K562 (cell line): Measurements from ENCODE around the gene ZNF581. TPM values are rescaled to one million over a fixed set of nuclear protein-coding genes. Genes with fewer than 3 reads are reported as not detected.

ENCODE experiments used
- ATF1 ChIP-seq, 2 experiments: fragments of 450-650 bp in 1 of 2; IDR thresholded peaks; 2 replicates each; pipeline ENCODE4 v1.6.1; 2016; ENCODE audit warnings: missing compliant biosample characterization in 1 of 2, missing genetic modification characterization in 1 of 2
- E2F5 ChIP-seq: sonication (generic); formaldehyde crosslinking; IDR thresholded peaks from 2 replicates; pipeline ENCODE4 v1.8.0; 2022; ENCODE audit warnings: mild to moderate bottlenecking, missing genetic modification reagents
- EHMT2 ChIP-seq: fragments of 450-650 bp; IDR thresholded peaks from 2 replicates; pipeline ENCODE4 v1.6.1; 2018; ENCODE audit warnings: antibody characterized with exemption
- FOXA1 ChIP-seq: fragments of 450-650 bp; IDR thresholded peaks from 2 replicates; pipeline ENCODE4 v1.6.1; 2016; ENCODE audit warnings: mild to moderate bottlenecking, borderline replicate concordance
- FOXK2 ChIP-seq, 2 experiments: fragments of 450-650 bp; IDR thresholded peaks in 1 of 2; conservative IDR thresholded peaks in 1 of 2; 2 replicates each; pipeline ENCODE4 v1.6.1; 2016; ENCODE audit warnings: low read depth in 2 of 2, mild to moderate bottlenecking in 1 of 2
- MCM2 ChIP-seq: fragments of 450-650 bp; IDR thresholded peaks from 2 replicates; pipeline ENCODE4 v1.6.1; 2017; ENCODE audit warnings: low read depth, mild to moderate bottlenecking
- MITF ChIP-seq: IDR thresholded peaks from 2 replicates; pipeline ENCODE4 v1.6.1; 2014; ENCODE audit warnings: antibody characterized with exemption
- RFX1 ChIP-seq: fragments of 450-650 bp; IDR thresholded peaks from 2 replicates; pipeline ENCODE4 v1.6.1; 2016; ENCODE audit warnings: mild to moderate bottlenecking, moderate library complexity
- UBTF ChIP-seq, 2 experiments: IDR thresholded peaks; 2 replicates each; pipeline ENCODE4 v1.6.1; 2012; ENCODE audit warnings: improper control_type of control experiment in 2 of 2, low read depth in 2 of 2, low read length in 2 of 2, borderline replicate concordance in 1 of 2
- ZNF24 ChIP-seq: fragments of 450-650 bp; IDR thresholded peaks from 2 replicates; pipeline ENCODE4 v1.6.1; 2016
- ZNF347 ChIP-seq: fragments of 450-650 bp; formaldehyde crosslinking; IDR thresholded peaks from 2 replicates; pipeline ENCODE4 v1.4.0; 2020; ENCODE audit warnings: low read depth, mild to moderate bottlenecking, moderate library complexity
- ZNF384 ChIP-seq: IDR thresholded peaks from 2 replicates; pipeline ENCODE4 v1.6.1; 2012; ENCODE audit warnings: low read depth, low read length, improper control_type of control experiment
- ZNF766 ChIP-seq: fragments of 200-800 bp; sonication (Bioruptor generic); conservative IDR thresholded peaks from 2 replicates; pipeline ENCODE4 v1.6.1; 2016; ENCODE audit warnings: missing genetic modification characterization, missing compliant biosample characterization
- polyA plus RNA-seq, 8 experiments: library from polyadenylated mRNA; depleted of rRNA in 4 of 8; stranded (reverse) in 5 of 8; unstranded in 3 of 8; fragments of >200 nt; fragmentation: Nextera tagmentation in 2 of 8; fragmentation: Illumina TruSeq in 1 of 8; extraction: Ambion mirVana in 2 of 8; extraction: Trizol in 1 of 8; gene quantifications; 2 replicates each; pipeline versions ENCODE4 v1.2.1 to v1.2.3, GENCODE V29; 2011 to 2014; ENCODE audit warnings: inconsistent platforms in 1 of 8, missing spikeins in 1 of 8
- total RNA-seq, 7 experiments: library from RNA; depleted of rRNA in 6 of 7; stranded (reverse); fragments of >200 nt in 6 of 7; fragmentation: Illumina TruSeq in 2 of 7; extraction: Trizol in 2 of 7; gene quantifications; 2 replicates each; pipeline versions ENCODE4 v1.2.1 to v1.2.3, GENCODE V29; 2011 to 2021; ENCODE audit warnings: low replicate concordance in 1 of 7
- TF ChIP-seq, protein P1 (sequence below): fragments of 250-450 bp; sonication (Bioruptor Pico); IDR thresholded peaks from 2 replicates; pipeline ENCODE4 v1.8.0; 2021; ENCODE audit warnings: mild to moderate bottlenecking, moderate library complexity
- TF ChIP-seq, protein P2 (sequence below): fragments of 450-650 bp; conservative IDR thresholded peaks from 2 replicates; pipeline ENCODE4 v1.6.1; 2016; ENCODE audit warnings: missing genetic modification characterization, low read depth, mild to moderate bottlenecking, missing compliant biosample characterization, moderate library complexity
- TF ChIP-seq, protein P3 (sequence below): fragments of 250-450 bp; sonication (Bioruptor Pico); IDR thresholded peaks from 2 replicates; pipeline ENCODE4 v1.8.0; 2022; ENCODE audit warnings: moderate library complexity, mild to moderate bottlenecking, inconsistent platforms

The ZNF581 gene
- total and polyA plus RNA-seq, 9 of the 15 experiments (the other 6 are each of a cell fraction or from before 2014, with no cell fraction given), result 2.4 to 39.4 (median 15.4) TPM

DNA sequence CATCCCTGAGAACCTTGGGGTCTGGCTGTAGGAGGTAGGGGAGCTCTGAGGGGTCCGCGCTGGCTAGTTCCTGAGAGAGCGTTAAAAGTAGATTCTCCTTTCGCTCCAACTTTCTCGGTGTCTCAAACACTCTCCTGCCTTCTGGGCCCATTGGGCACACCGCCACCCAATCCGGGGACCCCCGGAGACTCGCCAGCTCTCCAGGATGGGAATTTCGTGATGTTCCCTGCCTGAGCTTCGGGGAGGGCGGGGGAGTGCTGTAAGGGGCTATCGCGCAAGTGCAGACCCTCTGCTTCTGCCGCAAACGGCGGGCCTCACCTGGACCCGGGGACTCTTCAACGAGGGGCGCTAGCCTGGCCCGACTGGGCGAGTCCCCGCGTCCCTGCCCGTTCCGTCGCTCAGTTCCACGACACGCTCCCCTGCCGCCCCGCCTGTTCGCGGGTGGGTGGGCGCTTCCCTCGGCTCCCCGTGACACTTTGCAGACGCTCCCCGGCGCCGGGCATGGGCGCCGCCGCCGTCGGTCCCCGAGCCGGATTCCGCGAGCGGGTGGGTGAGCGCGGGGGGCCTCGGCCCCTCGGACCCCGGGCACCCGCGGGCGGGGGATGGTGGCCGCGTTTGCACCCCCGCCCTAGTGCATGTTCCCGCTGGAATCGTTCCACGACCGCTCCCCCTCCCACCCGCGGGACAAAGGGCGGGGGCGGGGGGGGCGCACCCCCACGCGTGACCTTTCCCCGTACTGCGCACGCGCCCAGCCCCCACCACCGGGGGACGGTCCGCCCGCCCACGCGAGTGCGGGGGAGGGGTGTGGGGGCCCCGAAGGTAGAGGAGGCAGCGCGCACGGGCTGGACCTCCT lies 4.5 kb downstream of the ZNF581 start, which contains the start of gene CCDC106 (continued):
- TF ChIP-seq, protein P1, sequence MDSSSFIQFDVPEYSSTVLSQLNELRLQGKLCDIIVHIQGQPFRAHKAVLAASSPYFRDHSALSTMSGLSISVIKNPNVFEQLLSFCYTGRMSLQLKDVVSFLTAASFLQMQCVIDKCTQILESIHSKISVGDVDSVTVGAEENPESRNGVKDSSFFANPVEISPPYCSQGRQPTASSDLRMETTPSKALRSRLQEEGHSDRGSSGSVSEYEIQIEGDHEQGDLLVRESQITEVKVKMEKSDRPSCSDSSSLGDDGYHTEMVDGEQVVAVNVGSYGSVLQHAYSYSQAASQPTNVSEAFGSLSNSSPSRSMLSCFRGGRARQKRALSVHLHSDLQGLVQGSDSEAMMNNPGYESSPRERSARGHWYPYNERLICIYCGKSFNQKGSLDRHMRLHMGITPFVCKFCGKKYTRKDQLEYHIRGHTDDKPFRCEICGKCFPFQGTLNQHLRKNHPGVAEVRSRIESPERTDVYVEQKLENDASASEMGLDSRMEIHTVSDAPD (CRISPR knock-in tag), result no peak
- TF ChIP-seq, protein P2, sequence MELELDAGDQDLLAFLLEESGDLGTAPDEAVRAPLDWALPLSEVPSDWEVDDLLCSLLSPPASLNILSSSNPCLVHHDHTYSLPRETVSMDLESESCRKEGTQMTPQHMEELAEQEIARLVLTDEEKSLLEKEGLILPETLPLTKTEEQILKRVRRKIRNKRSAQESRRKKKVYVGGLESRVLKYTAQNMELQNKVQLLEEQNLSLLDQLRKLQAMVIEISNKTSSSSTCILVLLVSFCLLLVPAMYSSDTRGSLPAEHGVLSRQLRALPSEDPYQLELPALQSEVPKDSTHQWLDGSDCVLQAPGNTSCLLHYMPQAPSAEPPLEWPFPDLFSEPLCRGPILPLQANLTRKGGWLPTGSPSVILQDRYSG (tag), result no peak
- TF ChIP-seq MITF (no peak), UBTF (IDR thresholded peaks at IDR 0.05; ENCODE audit: borderline replicate concordance in 1 of 2, low read depth in 2 of 2, low read length in 2 of 2) (no peak), ZNF347 (CRISPR knock-in tag) (no peak), FOXA1 (no peak), EHMT2 (peak; percentile 84; the same call in 1 of the 2 replicates), E2F5 (CRISPR knock-in tag) (no peak), ZNF766 (CRISPR knock-in tag) (no peak), ZNF24 (no peak), ATF1 (CRISPR knock-in tag; IDR thresholded peaks at IDR 0.05) (no peak), ATF1 (tag; IDR thresholded peaks at IDR 0.05) (peak; percentile 59), ZNF384 (no peak), RFX1 (no peak), MCM2 (no peak), FOXK2 (conservative IDR thresholded peaks at IDR 0.05 in 1 of 2, IDR thresholded peaks at IDR 0.05 in 1 of 2; ENCODE audit: low read depth in 2 of 2) (no peak)
- TF ChIP-seq, protein P3, sequence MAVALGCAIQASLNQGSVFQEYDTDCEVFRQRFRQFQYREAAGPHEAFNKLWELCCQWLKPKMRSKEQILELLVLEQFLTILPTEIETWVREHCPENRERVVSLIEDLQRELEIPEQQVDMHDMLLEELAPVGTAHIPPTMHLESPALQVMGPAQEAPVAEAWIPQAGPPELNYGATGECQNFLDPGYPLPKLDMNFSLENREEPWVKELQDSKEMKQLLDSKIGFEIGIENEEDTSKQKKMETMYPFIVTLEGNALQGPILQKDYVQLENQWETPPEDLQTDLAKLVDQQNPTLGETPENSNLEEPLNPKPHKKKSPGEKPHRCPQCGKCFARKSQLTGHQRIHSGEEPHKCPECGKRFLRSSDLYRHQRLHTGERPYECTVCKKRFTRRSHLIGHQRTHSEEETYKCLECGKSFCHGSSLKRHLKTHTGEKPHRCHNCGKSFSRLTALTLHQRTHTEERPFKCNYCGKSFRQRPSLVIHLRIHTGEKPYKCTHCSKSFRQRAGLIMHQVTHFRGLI (CRISPR knock-in tag), result no peak
